Activated T-helper 1 cell treated with anti-CD3 and anti-CD28 coated beads, Interleukin-12 subunit alpha, Interleukin-12 subunit beta, Interleukin-2, Interleukin-4 antibody, amounts not matched to agents 30 ng/mL and 10 ng/mL and 1 ng/mL, durations not matched to agents 14 hours and 24 hours and 36 hours (primary cell): ENCODE measurements around the gene RITA1. TPM values are rescaled to one million over a fixed set of nuclear protein-coding genes. Genes with fewer than 3 reads are reported as not detected.
A peak's percentile ranks its signal among the peaks of the same experiment; 100 is the strongest.

ENCODE experiments used
- DNase-seq: peaks from one replicate; pipeline ENCODE4 v3.0.0; 2021; ENCODE audit warnings: low spot score
- H3K27ac Mint-ChIP-seq: one replicate; pipeline ENCODE4 v1.8.0; 2021; ENCODE audit warnings: mild to moderate bottlenecking, mixed read lengths
- H3K27me3 Mint-ChIP-seq: one replicate; pipeline ENCODE4 v1.8.0; 2022; ENCODE audit warnings: mild to moderate bottlenecking, moderate library complexity, mixed read lengths; ENCODE audit not compliant: insufficient read depth
- H3K36me3 Mint-ChIP-seq: one replicate; pipeline ENCODE4 v1.8.0; 2021; ENCODE audit warnings: low read depth, mixed read lengths
- H3K4me1 Mint-ChIP-seq: one replicate; pipeline ENCODE4 v1.8.0; 2021; ENCODE audit warnings: low read depth, mixed read lengths
- H3K4me3 Mint-ChIP-seq: one replicate; pipeline ENCODE4 v1.8.0; 2021; ENCODE audit warnings: mild to moderate bottlenecking, moderate library complexity, mixed read lengths
- H3K9me3 Mint-ChIP-seq: one replicate; pipeline ENCODE4 v1.8.0; 2021; ENCODE audit warnings: mixed read lengths
- intact Hi-C: fragments of 100-400 bp; cut with micrococcal nuclease; formaldehyde crosslinking; loops from one replicate; pipeline ENCODE4 v1.15.1; 2024
- total RNA-seq: library from RNA; stranded (reverse); gene quantifications from 2 replicates; pipeline ENCODE4 v1.2.3, GENCODE V29; 2022

Gene RITA1
- total RNA-seq, 1 donor from 2014 or later, result 31.4 TPM

DNA sequence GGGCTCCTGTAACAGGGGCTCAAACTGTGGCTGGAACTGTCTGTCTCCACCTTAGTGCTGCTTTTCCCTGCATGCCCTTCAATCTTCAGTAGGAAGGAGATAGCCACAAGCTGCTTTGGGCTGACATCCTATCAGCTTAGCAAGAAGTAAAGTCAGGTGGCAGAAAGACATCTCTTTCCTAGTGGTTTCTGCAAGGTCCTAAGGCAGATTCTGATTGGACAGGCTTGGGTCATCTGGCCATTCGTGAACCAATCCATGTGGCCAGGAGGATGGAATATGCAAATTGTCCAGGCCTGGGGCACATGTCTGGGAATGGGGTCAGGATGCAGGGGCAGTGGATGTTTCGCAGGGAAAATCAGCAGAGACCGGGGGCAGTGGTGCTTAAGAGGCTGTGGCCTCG is 5.2 kb downstream of the RITA1 start:
- DNase-seq, result no peak
- no peak overlapping the region for H3K4me3 Mint-ChIP-seq
- no peaks in the 10 kb centered on the region for H3K27me3 Mint-ChIP-seq
- H3K9me3 Mint-ChIP-seq, result no peaks in the 10 kb centered on the region
- H3K27ac Mint-ChIP-seq, result no peak overlapping the region
- intact Hi-C loops, result no loop called here
- peaks cover 26% of the 10 kb centered on the region for H3K36me3 Mint-ChIP-seq
- H3K4me1 Mint-ChIP-seq, result peaks cover 27% of the 10 kb centered on the region

DNA sequence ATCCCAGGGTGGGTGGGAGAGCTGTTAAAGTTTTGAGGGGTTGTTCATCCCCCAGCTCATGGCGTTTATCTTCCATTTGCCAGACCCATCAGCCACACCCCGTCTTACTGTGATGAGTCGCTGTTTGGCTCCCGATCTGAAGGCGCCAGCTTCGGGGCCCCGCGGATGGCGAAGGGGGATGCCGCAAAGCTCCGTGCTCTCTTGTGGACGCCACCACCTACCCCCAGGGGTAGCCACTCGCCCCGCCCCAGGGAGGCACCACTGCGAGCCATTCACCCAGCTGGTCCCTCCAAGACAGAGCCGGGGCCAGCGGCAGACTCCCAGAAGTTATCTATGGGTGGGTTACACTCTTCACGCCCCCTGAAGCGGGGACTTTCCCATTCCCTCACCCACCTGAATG is 5.7 kb downstream of the RITA1 start:
- Mint-ChIP-seq H3K36me3 (peaks cover 26% of the 10 kb centered on the region), H3K27ac (no peak overlapping the region), H3K27me3 (no peaks in the 10 kb centered on the region), H3K9me3 (no peaks in the 10 kb centered on the region), H3K4me3 (no peak overlapping the region), H3K4me1 (peaks cover 25% of the 10 kb centered on the region)
- intact Hi-C loops, result no loop called here
- no peak for DNase-seq

- Mint-ChIP-seq H3K4me1 (peaks cover 15% of the 10 kb centered on the region), H3K9me3 (no peaks in the 10 kb centered on the region), H3K4me3 (no peak overlapping the region), H3K27ac (no peak overlapping the region), H3K27me3 (no peaks in the 10 kb centered on the region), H3K36me3 (peaks cover 14% of the 10 kb centered on the region)
- intact Hi-C loops, result loop anchor here (5.0 kb wide), 1 partner anchor 117 kb away; no protein-coding TSS in a partner anchor
- DNase-seq, result no peak
These were observed 9.5 kb downstream of the RITA1 start for GRCh38 chr12:113194971-113195391.

- Mint-ChIP-seq H3K27me3 (no peaks in the 10 kb centered on the region), H3K4me3 (no peak overlapping the region), H3K36me3 (peaks cover 14% of the 10 kb centered on the region), H3K9me3 (no peaks in the 10 kb centered on the region), H3K4me1 (peaks cover 12% of the 10 kb centered on the region), H3K27ac (no peak overlapping the region)
- no peak for DNase-seq
- intact Hi-C loops, result loop anchor here (5.0 kb wide), 1 partner anchor 117 kb away; no protein-coding TSS in a partner anchor
These were observed 10.1 kb downstream of the RITA1 start for GRCh38 chr12:113195598-113195997.

DNA sequence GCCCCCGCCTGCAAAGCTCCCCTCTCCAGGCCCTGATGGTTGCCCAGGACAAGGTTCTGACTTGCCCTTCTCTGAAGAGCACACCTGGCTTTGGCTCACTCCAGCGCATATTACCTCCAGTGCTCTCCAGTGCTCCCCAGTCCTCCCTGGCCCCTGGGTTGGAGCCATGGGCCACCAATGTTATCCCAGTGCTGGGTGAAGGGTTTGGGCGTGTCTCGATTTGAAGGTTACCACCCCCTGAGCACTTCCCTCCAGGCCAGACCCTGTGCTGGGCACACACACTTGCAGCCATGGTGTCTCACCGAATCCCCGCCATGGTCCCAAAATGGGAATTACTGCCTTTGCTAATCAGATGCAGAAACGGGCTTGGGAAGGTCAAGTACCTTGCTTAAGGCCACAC is 11.1 kb downstream of the RITA1 start:
- Mint-ChIP-seq H3K4me1 (peaks cover 11% of the 10 kb centered on the region), H3K36me3 (peaks cover 12% of the 10 kb centered on the region), H3K4me3 (no peak overlapping the region), H3K27ac (no peak overlapping the region), H3K9me3 (no peaks in the 10 kb centered on the region), H3K27me3 (no peaks in the 10 kb centered on the region)
- intact Hi-C loops, result loop anchor here (5.0 kb wide), 1 partner anchor 116 kb away; no protein-coding TSS in a partner anchor
- no peak for DNase-seq

DNA sequence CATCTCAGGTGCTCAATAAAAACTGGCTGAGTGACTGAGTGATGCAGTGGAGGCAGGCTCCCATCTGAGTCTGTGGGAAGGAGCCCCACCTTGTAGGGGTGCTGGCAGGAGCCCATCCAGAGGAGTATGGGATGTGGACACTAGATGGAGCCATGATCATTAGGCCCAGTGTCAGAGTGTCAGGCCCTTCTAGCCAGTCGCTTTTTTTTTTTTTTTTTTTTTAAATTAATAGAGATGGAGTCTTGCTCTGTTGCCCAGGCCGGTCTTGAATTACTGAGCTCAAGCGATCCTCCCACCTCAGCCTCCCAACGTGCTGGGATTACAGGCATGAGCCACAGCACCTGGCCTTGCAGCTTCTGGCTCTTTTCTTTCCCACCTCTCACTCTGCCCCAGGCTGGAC is 11.5 kb downstream of the RITA1 start:
- Mint-ChIP-seq H3K36me3 (peaks cover 8% of the 10 kb centered on the region), H3K4me1 (peaks cover 11% of the 10 kb centered on the region), H3K27ac (no peak overlapping the region), H3K4me3 (no peak overlapping the region), H3K9me3 (no peaks in the 10 kb centered on the region), H3K27me3 (no peaks in the 10 kb centered on the region)
- peak; percentile 55 for DNase-seq
- intact Hi-C loops, result loop anchor here (1.0 to 5.0 kb wide), 6 partner anchors 11 to 228 kb away; partner anchors contain the start of gene TPCN1

DNA sequence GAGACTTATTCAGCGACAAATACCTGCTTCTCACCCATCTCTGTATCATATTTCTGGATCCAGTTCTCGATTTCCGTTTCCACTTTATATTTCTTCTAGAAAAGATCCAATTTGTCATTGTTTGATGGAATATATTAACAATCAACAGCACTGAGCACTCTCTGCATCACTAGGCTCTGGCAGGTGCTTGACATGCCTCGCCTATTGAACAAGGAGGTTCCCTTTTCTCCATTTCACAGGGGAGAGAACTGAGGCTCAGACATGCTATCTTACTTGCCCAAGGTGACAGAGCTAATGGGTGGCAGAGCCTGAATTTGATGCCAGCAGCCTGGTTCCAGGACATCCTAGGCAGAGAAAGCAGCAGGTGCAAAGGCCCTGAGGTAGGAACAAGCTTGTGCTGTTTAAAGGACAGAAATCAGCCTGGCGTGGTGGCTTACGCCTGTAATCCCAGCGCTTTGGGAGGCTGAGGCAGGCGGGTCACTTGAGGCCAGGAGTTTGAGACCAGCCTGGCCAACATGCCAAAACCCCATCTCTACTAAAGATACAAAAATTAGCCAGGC is 12.1 kb downstream of the RITA1 start:
- no peaks in the 10 kb centered on the region for H3K9me3 Mint-ChIP-seq
- H3K36me3 Mint-ChIP-seq, result peaks cover 2% of the 10 kb centered on the region
- no peak overlapping the region for H3K27ac Mint-ChIP-seq
- no peak for DNase-seq
- H3K4me1 Mint-ChIP-seq, result peaks cover 11% of the 10 kb centered on the region
- intact Hi-C loops, result loop anchor here (1.0 to 5.0 kb wide), 6 partner anchors 11 to 228 kb away; partner anchors contain the start of gene TPCN1
- no peaks in the 10 kb centered on the region for H3K27me3 Mint-ChIP-seq
- H3K4me3 Mint-ChIP-seq, result no peak overlapping the region

DNA sequence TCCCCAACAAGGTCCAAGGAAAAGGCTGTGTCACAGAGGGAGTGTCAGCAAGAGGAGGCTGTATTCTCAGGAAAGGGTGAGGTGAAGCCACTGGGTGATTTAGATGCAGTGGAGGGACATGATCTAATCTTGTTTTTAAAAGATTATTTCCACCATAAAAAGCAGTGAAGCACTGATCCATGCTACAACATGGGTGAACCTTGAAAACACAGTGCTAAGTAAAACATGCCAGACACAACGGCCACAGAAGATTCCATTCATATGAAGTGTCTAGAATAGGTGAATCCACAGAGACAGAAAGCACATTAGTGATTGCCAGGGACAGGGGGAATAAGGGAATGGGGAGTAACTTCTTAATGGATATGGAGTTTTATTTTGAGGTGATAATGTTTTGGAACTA is 12.8 kb downstream of the RITA1 start:
- no peak overlapping the region for H3K27ac Mint-ChIP-seq
- intact Hi-C loops, result loop anchor here (5.0 kb wide), 1 partner anchor 114 kb away; no protein-coding TSS in a partner anchor
- peaks cover 11% of the 10 kb centered on the region for H3K4me1 Mint-ChIP-seq
- H3K27me3 Mint-ChIP-seq, result no peaks in the 10 kb centered on the region
- H3K36me3 Mint-ChIP-seq, result peaks cover 2% of the 10 kb centered on the region
- H3K4me3 Mint-ChIP-seq, result no peak overlapping the region
- no peak for DNase-seq
- no peaks in the 10 kb centered on the region for H3K9me3 Mint-ChIP-seq

- intact Hi-C loops, result no loop called here
- H3K27me3 Mint-ChIP-seq, result no peaks in the 10 kb centered on the region
- H3K27ac Mint-ChIP-seq, result no peak overlapping the region
- DNase-seq, result no peak
- H3K4me3 Mint-ChIP-seq, result no peak overlapping the region
- H3K36me3 Mint-ChIP-seq, result peaks cover 2% of the 10 kb centered on the region
- H3K4me1 Mint-ChIP-seq, result peaks cover 17% of the 10 kb centered on the region
- H3K9me3 Mint-ChIP-seq, result no peaks in the 10 kb centered on the region
These were observed 14.7 kb downstream of the RITA1 start for GRCh38 chr12:113200021-113200797.

DNA sequence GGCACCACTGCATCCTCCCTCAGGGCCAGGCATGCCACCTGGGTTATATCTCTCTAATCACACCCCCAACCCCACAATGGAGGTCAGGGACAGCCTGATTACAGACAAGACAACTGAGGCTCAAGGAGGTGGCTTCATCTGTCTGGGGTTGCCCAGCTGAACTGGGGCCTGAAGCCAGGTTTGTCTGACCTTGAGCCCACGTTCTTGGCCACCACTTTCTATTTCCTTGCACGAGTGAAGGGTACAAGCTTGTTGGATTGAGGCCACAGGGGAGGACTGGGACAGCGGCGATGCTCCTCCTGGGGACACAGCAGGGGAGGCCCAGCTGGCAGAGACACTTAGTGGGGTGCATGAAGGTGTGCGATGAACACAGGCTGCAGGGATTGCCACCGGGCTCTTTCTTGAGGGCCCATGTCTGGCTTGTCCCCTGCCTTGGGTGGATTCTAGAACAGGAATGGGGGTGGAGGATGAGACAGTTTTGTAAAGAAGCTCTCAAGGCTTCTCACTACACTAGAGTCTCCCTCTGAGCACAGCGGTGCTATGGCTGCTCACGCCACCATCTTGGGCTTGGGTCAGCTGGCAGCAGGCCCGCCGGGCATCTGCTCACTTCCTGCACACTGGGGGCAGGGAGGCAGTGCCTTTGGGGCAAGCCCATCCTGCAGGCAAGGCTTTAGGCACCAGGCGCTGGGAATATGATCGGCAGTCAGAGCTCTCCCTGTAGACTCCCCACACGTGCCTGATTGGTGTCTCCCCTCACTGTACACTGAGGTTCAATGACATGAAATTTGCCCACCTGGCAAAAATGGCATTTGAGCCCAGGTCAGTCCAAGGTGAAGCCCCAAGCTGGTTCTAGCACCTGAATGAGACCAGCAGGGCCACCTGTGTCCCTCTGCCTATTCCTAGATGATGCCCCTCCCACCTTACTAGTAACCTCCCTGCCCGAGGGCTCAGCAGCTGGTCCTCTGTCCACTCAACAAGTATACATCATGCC is 16.0 kb downstream of the RITA1 start:
- no peak for DNase-seq
- H3K27ac Mint-ChIP-seq, result no peak overlapping the region
- H3K27me3 Mint-ChIP-seq, result no peaks in the 10 kb centered on the region

GRCh38 chr12:113202300-113203075 is 17.0 kb downstream of the RITA1 start:
- Mint-ChIP-seq H3K4me3 (no peak overlapping the region), H3K4me1 (peaks cover 27% of the 10 kb centered on the region), H3K27ac (no peak overlapping the region), H3K27me3 (no peaks in the 10 kb centered on the region), H3K9me3 (no peaks in the 10 kb centered on the region), H3K36me3 (peaks cover 6% of the 10 kb centered on the region)
- intact Hi-C loops, result no loop called here
- DNase-seq, result no peak

More for the DNA sequence above, 16.0 kb downstream of the RITA1 start:
- Mint-ChIP-seq H3K9me3 (no peaks in the 10 kb centered on the region), H3K4me1 (peaks cover 22% of the 10 kb centered on the region), H3K36me3 (peaks cover 5% of the 10 kb centered on the region), H3K4me3 (no peak overlapping the region)
- intact Hi-C loops, result no loop called here
